Measurements from ENCODE around the gene CDH5.
"Not testable (repeated sequence)": the region's sequence is repeated elsewhere in the genome, so short reads cannot be mapped to it uniquely, and the experiment has no call there.

Gene CDH5

DNA sequence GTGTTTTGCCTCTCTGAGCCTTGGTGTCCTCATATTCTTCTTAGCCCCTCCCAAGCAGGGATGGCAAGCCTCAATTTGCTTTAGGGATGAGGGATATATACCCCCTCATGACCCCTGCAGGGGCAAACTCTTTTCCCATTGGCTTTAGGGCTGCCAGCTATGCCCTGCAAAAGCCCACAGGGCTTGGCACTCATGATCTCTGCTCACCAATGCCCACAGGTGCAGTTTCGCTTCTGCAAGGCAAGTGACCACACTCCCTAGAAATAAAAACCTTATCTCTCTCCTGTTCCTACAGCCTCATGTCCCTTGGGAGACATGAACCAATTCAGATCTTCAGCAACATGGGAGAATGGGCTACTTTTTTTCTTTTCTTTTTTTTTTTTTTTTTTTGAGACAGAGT, 69.4 kb downstream of the CDH5 start:
- no peak overlapping the region for H3K4me3 ChIP-seq (ENCODE audit: low read depth, low read length)

- no peak overlapping the region for H3K4me3 ChIP-seq (ENCODE audit: low read depth, low read length)
Measured at GRCh38 chr16:66437391-66437945, 71.0 kb downstream of the CDH5 start.

- no peak overlapping the region for H3K4me3 ChIP-seq (ENCODE audit: low read depth, low read length)
Measured at GRCh38 chr16:66438536-66438935, 72.0 kb downstream of the CDH5 start.

GRCh38 chr16:66439051-66439730, 72.7 kb downstream of the CDH5 start:
- no peak overlapping the region for H3K4me3 ChIP-seq (ENCODE audit: low read depth, low read length)

DNA sequence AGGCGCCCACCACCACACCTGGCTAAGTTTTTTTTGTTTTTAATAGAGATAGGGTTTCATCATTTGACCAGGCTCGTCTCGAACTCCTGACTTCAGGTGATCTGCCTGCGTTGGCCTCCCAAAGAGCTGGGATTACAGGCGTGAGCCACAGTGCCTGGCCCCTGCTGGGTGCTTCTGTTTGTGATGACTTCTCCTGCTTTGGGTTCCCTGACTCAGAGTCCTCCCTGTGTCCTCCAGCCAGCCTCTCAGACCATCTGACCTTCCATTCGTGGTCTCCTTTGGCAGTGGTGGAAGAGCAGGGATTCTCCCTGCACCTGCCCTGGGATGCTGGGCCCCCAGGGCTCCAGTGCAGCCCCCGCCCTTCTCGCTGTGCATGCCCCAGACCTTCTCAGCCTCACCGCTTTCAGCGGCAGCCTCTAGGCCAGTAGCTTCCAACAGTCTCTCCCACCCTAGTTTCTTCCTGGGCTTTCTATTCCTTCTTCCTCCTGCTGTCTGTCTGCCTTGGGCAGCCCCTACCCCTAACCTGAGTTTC, 73.8 kb downstream of the CDH5 start:
- H3K4me3 ChIP-seq (ENCODE audit: low read depth, low read length): no peak overlapping the region

GRCh38 chr16:66440970-66441369, 74.5 kb downstream of the CDH5 start:
- no peak overlapping the region for H3K4me3 ChIP-seq (ENCODE audit: low read depth, low read length)

GRCh38 chr16:66441586-66442375, 75.3 kb downstream of the CDH5 start:
- H3K4me3 ChIP-seq (ENCODE audit: low read depth, low read length): no peak overlapping the region

DNA sequence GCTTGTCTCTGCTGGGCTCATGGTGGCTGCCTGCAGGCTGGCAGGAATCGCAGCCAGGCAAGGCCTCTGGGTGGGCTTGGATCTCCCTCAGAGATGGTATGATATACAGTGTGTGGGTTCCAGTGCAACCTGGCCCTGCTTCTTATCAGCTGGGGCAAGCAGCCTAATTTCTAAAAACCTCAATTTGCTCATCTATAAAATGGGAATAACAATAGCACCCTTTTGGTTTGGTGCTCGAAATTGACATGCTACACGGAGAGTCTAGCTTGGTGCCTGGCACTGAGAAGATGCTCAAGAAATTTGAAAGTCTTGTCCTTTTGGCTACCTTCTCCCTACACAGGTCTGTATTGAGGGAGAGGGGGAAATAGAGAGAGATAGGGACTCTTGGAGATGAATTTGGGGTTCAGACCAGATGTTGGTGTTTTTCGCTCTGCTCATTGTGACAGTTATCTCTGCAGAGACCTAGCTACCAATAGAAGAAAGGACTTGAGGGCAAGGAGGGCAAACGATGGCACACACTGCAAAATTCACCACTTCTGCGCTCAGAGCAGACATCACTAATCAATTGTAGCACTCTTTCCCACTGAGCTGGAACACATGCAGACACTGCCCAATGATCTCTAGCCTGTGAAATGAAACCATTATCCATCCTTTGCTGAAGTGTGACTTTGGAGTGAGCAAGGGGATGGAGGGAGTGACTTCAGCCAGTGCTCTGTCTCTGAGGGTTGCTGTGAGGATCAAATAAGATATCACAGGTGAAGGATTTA, 76.2 kb downstream of the CDH5 start:
- H3K4me3 ChIP-seq (ENCODE audit: low read depth, low read length): no peak overlapping the region

DNA sequence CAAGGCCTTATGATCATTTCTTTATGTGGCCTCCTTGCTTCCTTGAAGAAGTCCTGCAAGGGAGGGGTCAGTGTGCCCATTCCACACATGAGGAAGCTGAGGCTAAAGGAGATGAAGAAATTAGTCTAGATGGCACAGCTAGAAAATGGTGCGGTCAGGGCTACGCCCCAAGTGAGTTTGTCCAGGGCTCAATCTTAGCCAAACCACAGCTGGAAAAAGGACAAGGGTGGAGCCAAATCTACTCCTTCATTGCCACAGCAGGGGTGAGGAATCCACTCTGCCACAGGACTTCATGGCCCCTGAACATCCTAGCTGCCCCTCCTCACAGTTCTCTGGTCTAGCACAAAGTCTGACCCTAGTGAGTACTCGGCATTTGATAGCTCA, 76.8 kb downstream of the CDH5 start:
- H3K4me3 ChIP-seq (ENCODE audit: low read depth, low read length): no peak overlapping the region

DNA sequence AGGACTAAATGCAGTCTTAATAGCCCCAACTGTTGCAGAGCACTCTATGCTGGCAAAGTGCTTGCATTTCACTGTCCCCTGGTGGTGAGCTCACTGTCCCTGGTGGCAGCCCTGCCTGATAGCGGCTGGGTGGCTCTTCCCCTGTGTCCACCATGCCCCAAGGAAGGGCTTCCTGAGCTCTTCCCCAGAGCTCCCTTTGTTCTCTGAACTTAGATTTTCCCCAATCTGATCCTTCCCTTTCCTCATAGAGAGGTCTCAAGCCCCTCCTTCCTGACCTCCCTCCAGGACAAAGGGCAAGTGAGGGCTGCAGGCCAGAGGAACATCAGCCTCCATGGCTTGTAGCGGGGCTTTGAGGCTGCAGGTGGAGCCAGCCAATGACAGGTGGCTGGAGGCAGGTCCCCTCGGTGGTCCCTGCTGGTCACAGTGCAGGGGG, 77.6 kb downstream of the CDH5 start:
- H3K4me3 ChIP-seq (ENCODE audit: low read depth, low read length): no peak overlapping the region

GRCh38 chr16:66446737-66447136, 80.2 kb downstream of the CDH5 start:
- no peak overlapping the region for H3K4me3 ChIP-seq (ENCODE audit: low read depth, low read length)

- H3K4me3 ChIP-seq (ENCODE audit: low read depth, low read length): no peak overlapping the region
Measured at GRCh38 chr16:66447491-66447890, 81.0 kb downstream of the CDH5 start.

DNA sequence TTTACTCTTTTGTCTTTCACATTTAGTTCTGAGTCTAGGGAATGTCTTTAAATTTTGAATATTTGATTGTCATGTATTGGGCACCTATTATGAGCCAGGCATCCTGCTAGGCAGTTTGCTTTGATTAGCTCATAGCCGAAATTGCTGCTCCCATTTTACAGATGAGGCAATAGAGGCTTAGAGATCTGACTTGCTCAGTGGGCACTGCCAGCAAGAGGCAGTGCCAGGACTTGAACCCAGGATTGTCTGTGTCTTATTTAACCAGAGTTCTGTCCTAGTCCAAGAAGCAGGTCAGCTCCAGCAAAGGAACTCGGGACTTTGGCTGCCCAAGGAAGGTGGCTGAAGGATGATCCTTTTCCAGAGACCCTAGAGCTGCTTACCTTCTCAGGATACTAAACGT, 85.1 kb downstream of the CDH5 start:
- no peak overlapping the region for H3K4me3 ChIP-seq (ENCODE audit: low read depth, low read length)

GRCh38 chr16:66453230-66453629, 86.7 kb downstream of the CDH5 start:
- H3K4me3 ChIP-seq (ENCODE audit: low read depth, low read length): not testable (repeated sequence)

Measured in iPS-11a (cell line).